Gastroesophageal sphincter (tissue), 3 donors: ENCODE results near the gene KATNA1.

Source experiments
- CTCF ChIP-seq, 4 experiments: fragments of 200-600 bp in 2 of 4; fragments of 450-650 bp in 2 of 4; sonication (generic) in 1 of 4; IDR thresholded peaks; one replicate each; pipeline ENCODE4 v1.5.1; 2017 to 2019; ENCODE audit warnings: antibody characterized with exemption in 4 of 4, mild to moderate bottlenecking in 2 of 4, moderate library complexity in 2 of 4
- EP300 ChIP-seq: sonication (generic); formaldehyde crosslinking; IDR thresholded peaks from one replicate; pipeline ENCODE4 v1.6.1; 2017; ENCODE audit warnings: antibody characterized with exemption, mild to moderate bottlenecking
- POLR2A ChIP-seq, 2 donors: fragments of 450-650 bp; IDR thresholded peaks; one replicate each; pipeline ENCODE4 v1.6.1; 2017; ENCODE audit warnings: antibody characterized with exemption in 2 of 2, mild to moderate bottlenecking in 2 of 2, moderate library complexity in 1 of 2
- POLR2AphosphoS5 ChIP-seq: sonication (generic); formaldehyde crosslinking; IDR thresholded peaks from one replicate; pipeline ENCODE4 v1.6.1; 2017; ENCODE audit warnings: antibody characterized with exemption

DNA sequence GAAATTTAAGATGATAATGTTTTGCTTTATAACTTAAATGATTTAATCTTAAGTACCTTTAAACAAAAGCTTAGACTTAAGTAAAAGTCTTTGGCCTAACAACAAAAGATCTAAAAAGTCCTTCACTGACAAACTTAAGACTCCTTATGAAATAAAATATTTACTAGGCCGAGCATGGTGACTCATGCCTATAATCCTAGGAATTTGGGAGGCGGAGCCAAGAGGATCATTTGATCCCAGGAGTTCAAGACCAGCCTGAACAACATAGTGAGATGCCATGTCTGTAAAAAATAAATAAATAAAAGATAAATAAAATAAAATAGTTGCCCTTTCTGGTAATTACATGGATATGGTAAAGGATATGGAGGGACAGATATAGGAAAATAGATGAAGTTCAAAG is 12.4 kb downstream of the KATNA1 start:
- TF ChIP-seq POLR2A (IDR thresholded peaks at IDR 0.05) = no peak
- TF ChIP-seq CTCF (IDR thresholded peaks at IDR 0.05) = no peak
- TF ChIP-seq EP300 = no peak
- TF ChIP-seq POLR2AphosphoS5 = no peak
